Ishikawa (cell line): ENCODE measurements around the gene ST3GAL3.

Experiments used
- CEBPB ChIP-seq: IDR thresholded peaks from 2 replicates; pipeline ENCODE4 v1.6.1; 2012
- CREB1 ChIP-seq: IDR thresholded peaks from 2 replicates; pipeline ENCODE4 v1.6.1; 2012; ENCODE audit warnings: low read depth
- EGR1 ChIP-seq: IDR thresholded peaks from 2 replicates; pipeline ENCODE4 v1.6.1; 2012
- EP300 ChIP-seq: IDR thresholded peaks from 2 replicates; pipeline ENCODE4 v1.6.1; 2012; ENCODE audit warnings: borderline replicate concordance
- FOXM1 ChIP-seq: IDR thresholded peaks from 2 replicates; pipeline ENCODE4 v1.6.1; 2012; ENCODE audit warnings: low read depth, borderline replicate concordance
- NFIC ChIP-seq: IDR thresholded peaks from 2 replicates; pipeline ENCODE4 v1.6.1; 2012
- RAD21 ChIP-seq: IDR thresholded peaks from 2 replicates; pipeline ENCODE4 v1.6.1; 2012; ENCODE audit warnings: low read depth
- TAF1 ChIP-seq: IDR thresholded peaks from 2 replicates; pipeline ENCODE4 v1.6.1; 2012; ENCODE audit warnings: low read depth, mild to moderate bottlenecking
- TCF12 ChIP-seq: IDR thresholded peaks from 2 replicates; pipeline ENCODE4 v1.6.1; 2012; ENCODE audit warnings: low read depth
- TEAD4 ChIP-seq: IDR thresholded peaks from 2 replicates; pipeline ENCODE4 v1.6.1; 2012
- YY1 ChIP-seq: IDR thresholded peaks from 2 replicates; pipeline ENCODE4 v1.6.1; 2012; ENCODE audit warnings: low read depth
- ZBTB7A ChIP-seq: IDR thresholded peaks from 2 replicates; pipeline ENCODE4 v1.6.1; 2012; ENCODE audit warnings: low read depth
- TF ChIP-seq, protein P1 (sequence below): IDR thresholded peaks from 2 replicates; pipeline ENCODE4 v1.6.1; 2012; ENCODE audit warnings: low read depth, mild to moderate bottlenecking
- TF ChIP-seq, protein P2 (sequence below): IDR thresholded peaks from 2 replicates; pipeline ENCODE4 v1.6.1; 2012
- TF ChIP-seq, protein P3 (sequence below): IDR thresholded peaks from 2 replicates; pipeline ENCODE4 v1.6.1; 2012

Gene ST3GAL3

DNA sequence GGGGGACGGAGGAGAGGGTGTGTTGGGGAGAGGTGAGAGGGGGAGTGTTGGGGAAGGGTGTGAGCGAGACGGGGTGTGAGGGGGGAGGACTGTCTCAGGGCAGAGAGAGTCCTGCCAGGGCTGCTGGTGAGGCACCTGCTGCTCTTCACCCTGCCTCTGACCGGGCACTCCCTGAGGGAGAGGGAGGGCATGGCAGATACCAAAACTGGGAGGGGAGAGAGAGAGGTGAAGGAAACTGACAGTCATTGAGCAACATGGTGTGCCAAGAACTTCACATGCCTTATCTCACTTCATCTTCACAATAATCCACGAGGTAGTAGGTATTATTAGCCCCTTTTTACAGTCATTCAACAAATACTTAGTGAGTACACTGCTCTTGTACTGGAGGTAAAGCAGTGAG lies 164.9 kb downstream of the ST3GAL3 start:
- no peak for TF ChIP-seq YY1
- TF ChIP-seq TEAD4: no peak
- no peak for TF ChIP-seq CEBPB
- TF ChIP-seq NFIC: no peak
- TF ChIP-seq, protein P1, sequence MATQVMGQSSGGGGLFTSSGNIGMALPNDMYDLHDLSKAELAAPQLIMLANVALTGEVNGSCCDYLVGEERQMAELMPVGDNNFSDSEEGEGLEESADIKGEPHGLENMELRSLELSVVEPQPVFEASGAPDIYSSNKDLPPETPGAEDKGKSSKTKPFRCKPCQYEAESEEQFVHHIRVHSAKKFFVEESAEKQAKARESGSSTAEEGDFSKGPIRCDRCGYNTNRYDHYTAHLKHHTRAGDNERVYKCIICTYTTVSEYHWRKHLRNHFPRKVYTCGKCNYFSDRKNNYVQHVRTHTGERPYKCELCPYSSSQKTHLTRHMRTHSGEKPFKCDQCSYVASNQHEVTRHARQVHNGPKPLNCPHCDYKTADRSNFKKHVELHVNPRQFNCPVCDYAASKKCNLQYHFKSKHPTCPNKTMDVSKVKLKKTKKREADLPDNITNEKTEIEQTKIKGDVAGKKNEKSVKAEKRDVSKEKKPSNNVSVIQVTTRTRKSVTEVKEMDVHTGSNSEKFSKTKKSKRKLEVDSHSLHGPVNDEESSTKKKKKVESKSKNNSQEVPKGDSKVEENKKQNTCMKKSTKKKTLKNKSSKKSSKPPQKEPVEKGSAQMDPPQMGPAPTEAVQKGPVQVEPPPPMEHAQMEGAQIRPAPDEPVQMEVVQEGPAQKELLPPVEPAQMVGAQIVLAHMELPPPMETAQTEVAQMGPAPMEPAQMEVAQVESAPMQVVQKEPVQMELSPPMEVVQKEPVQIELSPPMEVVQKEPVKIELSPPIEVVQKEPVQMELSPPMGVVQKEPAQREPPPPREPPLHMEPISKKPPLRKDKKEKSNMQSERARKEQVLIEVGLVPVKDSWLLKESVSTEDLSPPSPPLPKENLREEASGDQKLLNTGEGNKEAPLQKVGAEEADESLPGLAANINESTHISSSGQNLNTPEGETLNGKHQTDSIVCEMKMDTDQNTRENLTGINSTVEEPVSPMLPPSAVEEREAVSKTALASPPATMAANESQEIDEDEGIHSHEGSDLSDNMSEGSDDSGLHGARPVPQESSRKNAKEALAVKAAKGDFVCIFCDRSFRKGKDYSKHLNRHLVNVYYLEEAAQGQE: no peak
- TF ChIP-seq RAD21: no peak
- no peak for TF ChIP-seq TAF1
- TF ChIP-seq, protein P2, sequence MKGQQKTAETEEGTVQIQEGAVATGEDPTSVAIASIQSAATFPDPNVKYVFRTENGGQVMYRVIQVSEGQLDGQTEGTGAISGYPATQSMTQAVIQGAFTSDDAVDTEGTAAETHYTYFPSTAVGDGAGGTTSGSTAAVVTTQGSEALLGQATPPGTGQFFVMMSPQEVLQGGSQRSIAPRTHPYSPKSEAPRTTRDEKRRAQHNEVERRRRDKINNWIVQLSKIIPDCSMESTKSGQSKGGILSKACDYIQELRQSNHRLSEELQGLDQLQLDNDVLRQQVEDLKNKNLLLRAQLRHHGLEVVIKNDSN: no peak
- TF ChIP-seq, protein P3, sequence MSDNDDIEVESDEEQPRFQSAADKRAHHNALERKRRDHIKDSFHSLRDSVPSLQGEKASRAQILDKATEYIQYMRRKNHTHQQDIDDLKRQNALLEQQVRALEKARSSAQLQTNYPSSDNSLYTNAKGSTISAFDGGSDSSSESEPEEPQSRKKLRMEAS: no peak
- no peak for TF ChIP-seq CREB1
- TF ChIP-seq FOXM1: no peak
- TF ChIP-seq EGR1: no peak
- no peak for TF ChIP-seq ZBTB7A
- no peak for TF ChIP-seq TCF12
- TF ChIP-seq EP300: no peak

DNA sequence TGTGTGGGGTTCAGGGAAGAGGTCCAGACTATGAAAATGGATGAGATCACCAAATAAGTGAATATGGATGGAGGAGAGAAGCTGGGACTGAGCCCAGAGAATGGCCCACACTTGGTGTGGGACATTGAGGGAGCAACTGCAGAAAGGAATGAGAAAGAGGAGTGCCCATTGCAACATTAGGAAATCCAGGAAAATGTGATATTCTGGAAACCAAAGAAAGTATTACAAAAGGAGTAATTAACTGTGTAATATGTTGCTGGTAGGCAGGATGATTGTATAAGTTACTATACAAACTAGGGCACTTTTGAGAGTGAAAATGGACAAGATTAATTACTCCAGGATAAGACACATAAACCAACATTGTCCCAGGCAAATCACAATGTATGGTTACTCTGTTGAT lies 166.5 kb downstream of the ST3GAL3 start:
- TF ChIP-seq EGR1: no peak
- no peak for TF ChIP-seq NFIC
- TF ChIP-seq, protein P2: no peak
- TF ChIP-seq FOXM1: no peak

DNA sequence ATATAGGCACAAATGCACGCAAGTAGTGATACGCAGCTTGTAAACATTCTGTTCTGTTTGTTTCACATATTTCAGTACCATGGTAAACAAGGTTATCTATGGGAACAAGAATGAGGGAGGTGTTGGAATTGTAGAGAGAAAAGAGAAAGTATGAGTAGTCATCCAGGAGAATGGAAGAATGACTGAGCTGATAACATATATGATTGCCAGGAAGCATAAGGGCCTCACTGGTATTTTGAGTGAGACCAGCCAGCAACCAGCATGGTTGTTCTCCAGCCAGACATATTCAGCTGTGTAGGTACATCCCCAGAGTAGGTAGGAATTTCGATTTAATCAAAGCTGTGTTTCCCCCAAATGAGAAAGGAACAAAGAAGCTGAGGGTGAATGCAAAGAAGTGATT lies 167.4 kb downstream of the ST3GAL3 start:
- TF ChIP-seq YY1 (no peak), ZBTB7A (no peak), TCF12 (no peak)
- TF ChIP-seq, protein P3: no peak

DNA sequence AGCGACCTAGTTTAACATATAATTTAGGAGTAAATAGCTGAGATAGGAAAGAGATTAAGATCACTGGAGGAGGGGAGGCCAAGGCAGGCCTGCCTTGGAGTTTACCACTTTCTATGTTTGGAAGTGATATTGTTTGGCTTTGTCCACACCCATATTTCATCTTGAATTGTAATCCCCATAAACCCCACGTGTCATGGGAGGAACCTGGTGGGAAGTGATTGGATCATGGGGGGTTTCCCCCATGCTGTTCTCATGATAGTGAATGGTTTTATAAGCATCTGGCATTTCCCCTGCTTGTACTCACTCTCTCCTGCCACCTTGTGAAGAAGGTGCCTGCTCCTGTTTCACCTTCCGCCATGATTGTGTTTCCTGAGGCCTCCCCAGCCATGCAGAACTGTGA lies 168.0 kb downstream of the ST3GAL3 start:
- TF ChIP-seq ZBTB7A: no peak

DNA sequence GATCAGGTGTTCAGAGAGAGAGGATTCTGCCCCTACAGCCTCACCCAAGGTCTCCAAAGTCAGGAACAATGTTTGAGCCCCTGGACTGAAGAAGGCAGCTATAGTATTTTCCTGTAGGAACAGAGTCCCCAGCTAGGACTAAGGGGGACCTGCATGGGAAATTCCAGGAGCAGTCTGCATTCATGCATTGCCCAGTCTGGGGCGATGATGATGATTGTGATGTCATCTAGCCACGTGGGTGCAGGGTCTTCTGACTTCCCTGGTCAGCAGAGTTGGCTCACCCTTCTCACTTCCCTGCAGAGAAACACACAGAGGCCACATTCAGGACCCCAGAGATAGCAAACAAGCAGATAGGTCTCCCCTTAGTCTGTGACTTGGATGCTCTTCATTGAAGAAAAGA lies 169.8 kb downstream of the ST3GAL3 start:
- no peak for TF ChIP-seq NFIC
- TF ChIP-seq, protein P3: no peak
- TF ChIP-seq YY1: no peak
- no peak for TF ChIP-seq FOXM1
- TF ChIP-seq, protein P1: no peak
- TF ChIP-seq TCF12: no peak
- TF ChIP-seq CREB1: no peak
- no peak for TF ChIP-seq RAD21
- TF ChIP-seq ZBTB7A: no peak
- no peak for TF ChIP-seq CEBPB
- TF ChIP-seq, protein P2: no peak
- TF ChIP-seq TAF1: no peak

DNA sequence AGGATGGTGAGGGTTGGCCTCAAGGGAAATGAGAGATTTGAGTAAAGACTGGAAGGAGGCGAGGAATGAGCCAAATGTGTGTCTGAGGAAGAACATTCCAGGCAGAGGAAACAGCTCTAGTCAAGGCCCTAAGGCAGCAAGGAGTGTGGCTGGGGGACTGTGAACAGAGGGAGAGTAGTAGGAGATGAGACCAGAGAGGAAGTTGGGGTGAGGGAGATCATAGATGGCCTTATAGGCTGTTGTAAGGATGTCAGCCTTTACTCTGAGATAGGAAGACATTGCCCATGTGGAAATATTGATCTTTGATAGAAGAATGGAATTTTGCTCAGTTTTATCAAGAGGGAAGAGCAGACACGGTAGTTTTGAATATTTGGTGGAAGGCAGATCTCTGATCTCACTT lies 171.1 kb downstream of the ST3GAL3 start:
- TF ChIP-seq, protein P3: no peak

DNA sequence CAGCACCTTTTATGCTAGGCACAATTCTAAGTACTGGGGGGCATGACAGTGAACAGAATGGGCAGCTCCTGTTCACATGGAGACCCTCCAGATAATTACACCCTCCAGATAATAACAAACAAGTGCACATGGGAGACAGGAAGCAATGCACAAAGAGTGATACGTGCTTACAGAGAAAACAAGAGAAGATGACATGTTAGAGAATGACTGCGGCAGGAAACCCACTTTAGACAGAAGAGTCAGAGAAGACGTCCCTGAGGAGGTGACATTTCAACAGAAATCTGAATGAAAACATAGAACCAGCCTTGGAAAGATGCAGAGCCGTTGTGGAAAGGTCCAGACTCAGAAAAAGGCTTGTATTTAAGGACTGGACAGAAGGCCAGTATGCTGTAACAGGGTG lies 171.5 kb downstream of the ST3GAL3 start:
- TF ChIP-seq NFIC (no peak), RAD21 (no peak), YY1 (no peak), CEBPB (no peak), TAF1 (no peak), EGR1 (no peak), EP300 (no peak)
- TF ChIP-seq, protein P2: no peak
- TF ChIP-seq, protein P1: no peak
